HepG2 (cell line): ENCODE measurements around the gene ALPK3.

Source experiments
- CEBPB ChIP-seq: IDR thresholded peaks from 2 replicates; pipeline ENCODE4 v1.6.1; 2011; ENCODE audit warnings: low read depth, low read length, improper control_type of control experiment, borderline replicate concordance
- EED ChIP-seq: sonication (generic); formaldehyde crosslinking; IDR thresholded peaks from 2 replicates; pipeline ENCODE4 v1.5.0; 2020; ENCODE audit warnings: mild to moderate bottlenecking, missing genetic modification reagents
- FOXM1 ChIP-seq: sonication (generic); formaldehyde crosslinking; IDR thresholded peaks from 2 replicates; pipeline ENCODE4 v1.5.0; 2020; ENCODE audit warnings: missing genetic modification reagents
- KDM6A ChIP-seq: IDR thresholded peaks from 2 replicates; pipeline ENCODE4 v1.6.1; 2016; ENCODE audit warnings: low read depth
- SIN3A ChIP-seq: IDR thresholded peaks from 2 replicates; pipeline ENCODE4 v1.6.1; 2011; ENCODE audit warnings: low read depth, mild to moderate bottlenecking, control low read depth, low read length, borderline replicate concordance
- ZNF232 ChIP-seq: sonication (generic); formaldehyde crosslinking; IDR thresholded peaks from 2 replicates; pipeline ENCODE4 v1.4.0; 2020; ENCODE audit warnings: missing genetic modification reagents, borderline replicate concordance
- ZNF75D ChIP-seq: sonication (generic); formaldehyde crosslinking; IDR thresholded peaks from 2 replicates; pipeline ENCODE4 v1.8.1; 2023; ENCODE audit warnings: missing genetic modification reagents, mild to moderate bottlenecking, borderline replicate concordance
- TF ChIP-seq, protein P1 (sequence below): sonication (generic); formaldehyde crosslinking; IDR thresholded peaks from 2 replicates; pipeline ENCODE4 v1.8.1; 2022; ENCODE audit warnings: low read depth, mild to moderate bottlenecking, missing genetic modification reagents
- TF ChIP-seq, protein P2 (sequence below): sonication (generic); formaldehyde crosslinking; IDR thresholded peaks from 2 replicates; pipeline ENCODE4 v1.4.0; 2020; ENCODE audit warnings: missing genetic modification reagents
- TF ChIP-seq, protein P3 (sequence below): sonication (generic); formaldehyde crosslinking; IDR thresholded peaks from 2 replicates; pipeline ENCODE4 v1.4.0; 2020; ENCODE audit warnings: missing genetic modification reagents, borderline replicate concordance
- TF ChIP-seq, protein P4 (sequence below): sonication (generic); formaldehyde crosslinking; IDR thresholded peaks from 2 replicates; pipeline ENCODE4 v1.5.0; 2020; ENCODE audit warnings: mild to moderate bottlenecking, missing genetic modification reagents, moderate library complexity

DNA sequence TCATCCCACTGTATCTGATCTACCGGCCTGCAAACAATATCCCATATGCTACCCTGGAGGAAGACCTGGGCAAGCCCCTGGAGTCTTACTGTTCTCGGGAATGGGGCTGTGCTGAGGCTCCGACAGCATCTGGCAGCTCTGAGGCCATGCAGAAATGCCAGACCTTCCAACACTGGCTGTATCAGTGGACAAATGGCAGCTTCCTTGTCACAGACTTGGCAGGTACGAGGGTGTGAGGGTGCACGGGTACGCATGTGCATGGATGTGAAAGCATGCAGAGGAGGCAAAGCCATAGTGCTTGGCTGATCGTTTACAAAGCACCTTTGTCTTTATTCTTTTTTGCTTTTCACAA lies 47.3 kb downstream of the ALPK3 start:
- no peak for TF ChIP-seq EED (CRISPR knock-in tag)
- TF ChIP-seq, protein P1, sequence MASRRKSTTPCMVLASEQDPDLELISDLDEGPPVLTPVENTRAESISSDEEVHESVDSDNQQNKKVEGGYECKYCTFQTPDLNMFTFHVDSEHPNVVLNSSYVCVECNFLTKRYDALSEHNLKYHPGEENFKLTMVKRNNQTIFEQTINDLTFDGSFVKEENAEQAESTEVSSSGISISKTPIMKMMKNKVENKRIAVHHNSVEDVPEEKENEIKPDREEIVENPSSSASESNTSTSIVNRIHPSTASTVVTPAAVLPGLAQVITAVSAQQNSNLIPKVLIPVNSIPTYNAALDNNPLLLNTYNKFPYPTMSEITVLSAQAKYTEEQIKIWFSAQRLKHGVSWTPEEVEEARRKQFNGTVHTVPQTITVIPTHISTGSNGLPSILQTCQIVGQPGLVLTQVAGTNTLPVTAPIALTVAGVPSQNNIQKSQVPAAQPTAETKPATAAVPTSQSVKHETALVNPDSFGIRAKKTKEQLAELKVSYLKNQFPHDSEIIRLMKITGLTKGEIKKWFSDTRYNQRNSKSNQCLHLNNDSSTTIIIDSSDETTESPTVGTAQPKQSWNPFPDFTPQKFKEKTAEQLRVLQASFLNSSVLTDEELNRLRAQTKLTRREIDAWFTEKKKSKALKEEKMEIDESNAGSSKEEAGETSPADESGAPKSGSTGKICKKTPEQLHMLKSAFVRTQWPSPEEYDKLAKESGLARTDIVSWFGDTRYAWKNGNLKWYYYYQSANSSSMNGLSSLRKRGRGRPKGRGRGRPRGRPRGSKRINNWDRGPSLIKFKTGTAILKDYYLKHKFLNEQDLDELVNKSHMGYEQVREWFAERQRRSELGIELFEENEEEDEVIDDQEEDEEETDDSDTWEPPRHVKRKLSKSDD (CRISPR knock-in tag), result no peak
- no peak for TF ChIP-seq ZNF75D (CRISPR knock-in tag)
- TF ChIP-seq, protein P2, sequence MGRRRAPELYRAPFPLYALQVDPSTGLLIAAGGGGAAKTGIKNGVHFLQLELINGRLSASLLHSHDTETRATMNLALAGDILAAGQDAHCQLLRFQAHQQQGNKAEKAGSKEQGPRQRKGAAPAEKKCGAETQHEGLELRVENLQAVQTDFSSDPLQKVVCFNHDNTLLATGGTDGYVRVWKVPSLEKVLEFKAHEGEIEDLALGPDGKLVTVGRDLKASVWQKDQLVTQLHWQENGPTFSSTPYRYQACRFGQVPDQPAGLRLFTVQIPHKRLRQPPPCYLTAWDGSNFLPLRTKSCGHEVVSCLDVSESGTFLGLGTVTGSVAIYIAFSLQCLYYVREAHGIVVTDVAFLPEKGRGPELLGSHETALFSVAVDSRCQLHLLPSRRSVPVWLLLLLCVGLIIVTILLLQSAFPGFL (CRISPR knock-in tag), result no peak
- no peak for TF ChIP-seq FOXM1 (CRISPR knock-in tag)
- no peak for TF ChIP-seq ZNF232
- TF ChIP-seq, protein P3, sequence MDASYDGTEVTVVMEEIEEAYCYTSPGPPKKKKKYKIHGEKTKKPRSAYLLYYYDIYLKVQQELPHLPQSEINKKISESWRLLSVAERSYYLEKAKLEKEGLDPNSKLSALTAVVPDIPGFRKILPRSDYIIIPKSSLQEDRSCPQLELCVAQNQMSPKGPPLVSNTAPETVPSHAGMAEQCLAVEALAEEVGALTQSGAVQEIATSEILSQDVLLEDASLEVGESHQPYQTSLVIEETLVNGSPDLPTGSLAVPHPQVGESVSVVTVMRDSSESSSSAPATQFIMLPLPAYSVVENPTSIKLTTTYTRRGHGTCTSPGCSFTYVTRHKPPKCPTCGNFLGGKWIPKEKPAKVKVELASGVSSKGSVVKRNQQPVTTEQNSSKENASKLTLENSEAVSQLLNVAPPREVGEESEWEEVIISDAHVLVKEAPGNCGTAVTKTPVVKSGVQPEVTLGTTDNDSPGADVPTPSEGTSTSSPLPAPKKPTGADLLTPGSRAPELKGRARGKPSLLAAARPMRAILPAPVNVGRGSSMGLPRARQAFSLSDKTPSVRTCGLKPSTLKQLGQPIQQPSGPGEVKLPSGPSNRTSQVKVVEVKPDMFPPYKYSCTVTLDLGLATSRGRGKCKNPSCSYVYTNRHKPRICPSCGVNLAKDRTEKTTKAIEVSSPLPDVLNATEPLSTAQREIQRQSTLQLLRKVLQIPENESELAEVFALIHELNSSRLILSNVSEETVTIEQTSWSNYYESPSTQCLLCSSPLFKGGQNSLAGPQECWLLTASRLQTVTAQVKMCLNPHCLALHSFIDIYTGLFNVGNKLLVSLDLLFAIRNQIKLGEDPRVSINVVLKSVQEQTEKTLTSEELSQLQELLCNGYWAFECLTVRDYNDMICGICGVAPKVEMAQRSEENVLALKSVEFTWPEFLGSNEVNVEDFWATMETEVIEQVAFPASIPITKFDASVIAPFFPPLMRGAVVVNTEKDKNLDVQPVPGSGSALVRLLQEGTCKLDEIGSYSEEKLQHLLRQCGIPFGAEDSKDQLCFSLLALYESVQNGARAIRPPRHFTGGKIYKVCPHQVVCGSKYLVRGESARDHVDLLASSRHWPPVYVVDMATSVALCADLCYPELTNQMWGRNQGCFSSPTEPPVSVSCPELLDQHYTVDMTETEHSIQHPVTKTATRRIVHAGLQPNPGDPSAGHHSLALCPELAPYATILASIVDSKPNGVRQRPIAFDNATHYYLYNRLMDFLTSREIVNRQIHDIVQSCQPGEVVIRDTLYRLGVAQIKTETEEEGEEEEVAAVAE (CRISPR knock-in tag), result no peak
- no peak for TF ChIP-seq SIN3A
- no peak for TF ChIP-seq CEBPB
- TF ChIP-seq, protein P4, sequence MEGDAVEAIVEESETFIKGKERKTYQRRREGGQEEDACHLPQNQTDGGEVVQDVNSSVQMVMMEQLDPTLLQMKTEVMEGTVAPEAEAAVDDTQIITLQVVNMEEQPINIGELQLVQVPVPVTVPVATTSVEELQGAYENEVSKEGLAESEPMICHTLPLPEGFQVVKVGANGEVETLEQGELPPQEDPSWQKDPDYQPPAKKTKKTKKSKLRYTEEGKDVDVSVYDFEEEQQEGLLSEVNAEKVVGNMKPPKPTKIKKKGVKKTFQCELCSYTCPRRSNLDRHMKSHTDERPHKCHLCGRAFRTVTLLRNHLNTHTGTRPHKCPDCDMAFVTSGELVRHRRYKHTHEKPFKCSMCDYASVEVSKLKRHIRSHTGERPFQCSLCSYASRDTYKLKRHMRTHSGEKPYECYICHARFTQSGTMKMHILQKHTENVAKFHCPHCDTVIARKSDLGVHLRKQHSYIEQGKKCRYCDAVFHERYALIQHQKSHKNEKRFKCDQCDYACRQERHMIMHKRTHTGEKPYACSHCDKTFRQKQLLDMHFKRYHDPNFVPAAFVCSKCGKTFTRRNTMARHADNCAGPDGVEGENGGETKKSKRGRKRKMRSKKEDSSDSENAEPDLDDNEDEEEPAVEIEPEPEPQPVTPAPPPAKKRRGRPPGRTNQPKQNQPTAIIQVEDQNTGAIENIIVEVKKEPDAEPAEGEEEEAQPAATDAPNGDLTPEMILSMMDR (CRISPR knock-in tag), result no peak
- TF ChIP-seq KDM6A (CRISPR knock-in tag), result no peak
